SU-DHL-6 (cell line): ENCODE results near the gene UBASH3A.

ENCODE experiments used
- H2AFZ ChIP-seq: fragments of 200-600 bp; sonication (generic); 2 replicates; pipeline ENCODE4 v1.6.1; 2014; ENCODE audit warnings: low read depth, mild to moderate bottlenecking, moderate library complexity, mixed read lengths, antibody characterized with exemption, low read length; ENCODE audit not compliant: severe bottlenecking
- H3F3A ChIP-seq: fragments of 200-600 bp; shearing (Covaris generic); 2 replicates; pipeline ENCODE4 v1.6.0; 2016; ENCODE audit warnings: antibody characterized with exemption, mild to moderate bottlenecking; ENCODE audit not compliant: insufficient read depth
- H3K27ac ChIP-seq: fragments of 200-600 bp; sonication (generic); 2 replicates; pipeline ENCODE4 v1.5.1; 2016; ENCODE audit warnings: low read depth, mild to moderate bottlenecking, low read length, moderate library complexity, mixed read lengths
- H3K27me3 ChIP-seq: fragments of 200-600 bp; sonication (generic), shearing (Covaris generic); 2 replicates; pipeline ENCODE4 v1.6.0; 2014; ENCODE audit warnings: mild to moderate bottlenecking, low read length
- H3K36me3 ChIP-seq: fragments of 200-600 bp; sonication (generic); 2 replicates; pipeline ENCODE4 v1.6.1; 2014; ENCODE audit warnings: mild to moderate bottlenecking, low read length, mixed read lengths
- H3K4me2 ChIP-seq: fragments of 300-600, 200-600 bp; shearing (Covaris generic), sonication (generic); 2 replicates; pipeline ENCODE4 v1.6.0; 2014; ENCODE audit warnings: low read length, low read depth, mild to moderate bottlenecking; ENCODE audit not compliant: poor library complexity, severe bottlenecking
- H3K4me3 ChIP-seq: fragments of 200-600 bp; sonication (generic); 2 replicates; pipeline ENCODE4 v1.5.1; 2014; ENCODE audit warnings: antibody characterized with exemption, low read length, mild to moderate bottlenecking, mixed read lengths; ENCODE audit not compliant: insufficient read depth, poor library complexity, severe bottlenecking
- H3K79me2 ChIP-seq: fragments of 200-600 bp; sonication (generic); 2 replicates; pipeline ENCODE4 v1.6.1; 2014; ENCODE audit warnings: mild to moderate bottlenecking, low read length, moderate library complexity; ENCODE audit not compliant: insufficient read depth
- H3K9ac ChIP-seq: fragments of 200-600 bp; sonication (generic); 2 replicates; pipeline ENCODE4 v1.7.0; 2014; ENCODE audit warnings: mild to moderate bottlenecking, low read length
- H3K9me2 ChIP-seq: fragments of 200-600 bp; sonication (generic); replicated peaks from 2 replicates; pipeline ENCODE4 v1.6.1; 2014; ENCODE audit warnings: low read length; ENCODE audit not compliant: insufficient read depth
- H3K9me3 ChIP-seq: fragments of 200-600 bp; sonication (generic); 2 replicates; pipeline ENCODE4 v1.6.1; 2014; ENCODE audit warnings: low read length, mixed read lengths; ENCODE audit not compliant: insufficient read depth
- H4K20me1 ChIP-seq: fragments of 200-600 bp; sonication (generic); 2 replicates; pipeline ENCODE4 v1.6.1; 2014; ENCODE audit warnings: low read depth, mild to moderate bottlenecking, antibody characterized with exemption, low read length, moderate library complexity, mixed read lengths
- CTCF ChIP-seq: fragments of 200-600 bp; sonication (generic); IDR thresholded peaks from one replicate; pipeline ENCODE4 v1.5.1; 2017; ENCODE audit warnings: antibody characterized with exemption, mild to moderate bottlenecking, low read length, moderate library complexity; ENCODE audit not compliant: insufficient read depth, poor library complexity, severe bottlenecking
- EZH2phosphoT487 ChIP-seq: fragments of 200-600 bp; sonication (generic), shearing (Covaris generic); conservative IDR thresholded peaks from 2 replicates; pipeline ENCODE4 v1.6.1; 2018; ENCODE audit warnings: mild to moderate bottlenecking, antibody characterized with exemption, low read length, moderate library complexity, mixed read lengths

UBASH3A gene

GRCh38 chr21:42454786-42455185 lies 51.1 kb downstream of the UBASH3A start:
- H3K4me2 ChIP-seq = no peak overlapping the region
- H3K9ac ChIP-seq = no peak overlapping the region
- H2AFZ ChIP-seq = no peak overlapping the region
- H3K9me3 ChIP-seq = no peaks in the 10 kb centered on the region
- H3K4me3 ChIP-seq = no peak overlapping the region
- H3K27me3 ChIP-seq = no peaks in the 10 kb centered on the region
- no peaks in the 10 kb centered on the region for H3K36me3 ChIP-seq
- H3F3A ChIP-seq = no peaks in the 10 kb centered on the region
- H3K27ac ChIP-seq = no peak overlapping the region
- no peaks in the 10 kb centered on the region for H3K9me2 ChIP-seq
- no peaks in the 10 kb centered on the region for H3K79me2 ChIP-seq
- TF ChIP-seq EZH2phosphoT487 (no peak), CTCF (no peak)
- no peaks in the 10 kb centered on the region for H4K20me1 ChIP-seq

GRCh38 chr21:42455196-42455595 lies 51.5 kb downstream of the UBASH3A start:
- no peak overlapping the region for H3K9ac ChIP-seq

GRCh38 chr21:42455754-42456440 lies 52.2 kb downstream of the UBASH3A start:
- Histone ChIP-seq H2AFZ (no peak overlapping the region), H3K36me3 (no peaks in the 10 kb centered on the region), H3K9ac (no peak overlapping the region), H3K27me3 (no peaks in the 10 kb centered on the region), H4K20me1 (no peaks in the 10 kb centered on the region), H3K4me3 (no peak overlapping the region), H3K9me3 (no peaks in the 10 kb centered on the region), H3K4me2 (no peak overlapping the region), H3F3A (no peaks in the 10 kb centered on the region), H3K79me2 (no peaks in the 10 kb centered on the region), H3K9me2 (no peaks in the 10 kb centered on the region), H3K27ac (no peak overlapping the region)
- TF ChIP-seq EZH2phosphoT487 (no peak), CTCF (no peak)

More at GRCh38 chr21:42455196-42455595, 51.5 kb downstream of the UBASH3A start:
- H3K36me3 ChIP-seq = no peaks in the 10 kb centered on the region
- H4K20me1 ChIP-seq = no peaks in the 10 kb centered on the region
- TF ChIP-seq CTCF (no peak), EZH2phosphoT487 (no peak)
- no peak overlapping the region for H3K27ac ChIP-seq
- H2AFZ ChIP-seq = no peak overlapping the region
- no peak overlapping the region for H3K4me3 ChIP-seq
- H3K9me3 ChIP-seq = no peaks in the 10 kb centered on the region
- H3K27me3 ChIP-seq = no peaks in the 10 kb centered on the region
- H3F3A ChIP-seq = no peaks in the 10 kb centered on the region
- no peak overlapping the region for H3K4me2 ChIP-seq
- H3K79me2 ChIP-seq = no peaks in the 10 kb centered on the region
- H3K9me2 ChIP-seq = no peaks in the 10 kb centered on the region
